Gastrocnemius medialis (tissue), 4 donors: ENCODE results near the gene RPL3. TPM values are rescaled to one million over a fixed set of nuclear protein-coding genes. Genes with fewer than 3 reads are reported as not detected.

Experiments
- ATAC-seq, 2 donors: fragments of 150-250 bp; one replicate each; pipeline ENCODE4 v1.9.1; 2016
- DNase-seq, 2 donors: peaks; one replicate each; pipeline ENCODE4 v3.0.0-alpha.2; 2019
- H3K27ac ChIP-seq, 4 donors: fragments of 200-600 bp; sonication (generic); 1 replicate in 1 of 4; 2 replicates in 3 of 4; pipeline ENCODE4 v1.5.1; 2016 to 2018; ENCODE audit warnings: mild to moderate bottlenecking in 2 of 4, moderate library complexity in 1 of 4
- H3K27me3 ChIP-seq, 3 donors: fragments of 200-600 bp; sonication (generic) in 2 of 3; 1 replicate in 1 of 3; 2 replicates in 2 of 3; pipeline versions ENCODE4 v1.5.1 to v1.6.0; 2016 to 2019; ENCODE audit warnings: mild to moderate bottlenecking in 1 of 3, moderate library complexity in 1 of 3
- H3K36me3 ChIP-seq, 2 donors: fragments of 200-600 bp; sonication (generic) in 1 of 2; one replicate each; pipeline ENCODE4 v1.5.1; 2017 to 2018
- H3K4me1 ChIP-seq, 2 donors: fragments of 200-600 bp; sonication (generic) in 1 of 2; one replicate each; pipeline ENCODE4 v1.5.1; 2016 to 2017; ENCODE audit warnings: mild to moderate bottlenecking in 2 of 2
- H3K4me3 ChIP-seq, 4 donors: fragments of 200-600 bp; sonication (generic) in 3 of 4; 1 replicate in 1 of 4; 2 replicates in 3 of 4; pipeline ENCODE4 v1.5.1; 2016 to 2019; ENCODE audit warnings: mild to moderate bottlenecking in 2 of 4
- H3K9me3 ChIP-seq, 3 donors: fragments of 200-600 bp; sonication (generic) in 2 of 3; 1 replicate in 1 of 3; 2 replicates in 2 of 3; pipeline ENCODE4 v1.5.1; 2016 to 2019
- CTCF ChIP-seq, 5 experiments: fragments of 450-650 bp in 3 of 5; fragments of 200-600 bp in 2 of 5; sonication (generic) in 2 of 5; IDR thresholded peaks in 4 of 5; conservative IDR thresholded peaks in 1 of 5; 1 replicate in 4 of 5; 2 replicates in 1 of 5; pipeline ENCODE4 v1.5.1; 2016 to 2019; ENCODE audit warnings: antibody characterized with exemption in 5 of 5, mild to moderate bottlenecking in 3 of 5, moderate library complexity in 3 of 5
- POLR2A ChIP-seq, 2 donors: fragments of 450-650 bp; IDR thresholded peaks; one replicate each; pipeline ENCODE4 v1.6.1; 2017; ENCODE audit warnings: antibody characterized with exemption in 2 of 2, mild to moderate bottlenecking in 2 of 2, moderate library complexity in 2 of 2
- in situ Hi-C, 4 donors: fragments of 200-750 bp; cut with MboI; loops; one replicate each; pipeline versions ENCODE4 v1.15.0 to v1.8.0; 2017; ENCODE audit warnings: low sequenced_read_pairs in 4 of 4
- intact Hi-C: fragments of 100-400 bp; cut with DNase I; formaldehyde crosslinking; loops from one replicate; pipeline ENCODE4 v1.15.1; 2023; ENCODE audit warnings: low total_unique reads
- total RNA-seq, 4 donors: library from RNA; depleted of rRNA; stranded (reverse); fragments of >200 nt; gene quantifications; one replicate each; pipeline versions ENCODE4 v1.1.0 to v1.2.3, GENCODE V29; 2016

RPL3 gene
- total RNA-seq, 4 donors from 2014 or later: 261 to 680 (median 391) TPM

GRCh38 chr22:39288135-39288898 lies 31.1 kb downstream of the RPL3 start:
- Histone ChIP-seq H3K4me1 (peaks cover 35 to 41% of the 10 kb centered on the region in 2 donors), H3K9me3 (no peaks in the 10 kb centered on the region), H3K36me3 (no peaks in the 10 kb centered on the region), H3K27me3 (no peaks in the 10 kb centered on the region), H3K27ac (no peak overlapping the region), H3K4me3 (no peak overlapping the region)
- no peak for DNase-seq
- TF ChIP-seq POLR2A (IDR thresholded peaks at IDR 0.05) (no peak), CTCF (IDR thresholded peaks at IDR 0.05 in 4 of 5, conservative IDR thresholded peaks at IDR 0.05 in 1 of 5) (no peak)
- in situ Hi-C loops: no loop called here
- intact Hi-C loops: no loop called here
- no peak for ATAC-seq

- Histone ChIP-seq H3K4me1 (peaks cover 42% of the 10 kb centered on the region in 2 donors), H3K27ac (no peak overlapping the region), H3K36me3 (no peaks in the 10 kb centered on the region), H3K4me3 (no peak overlapping the region), H3K27me3 (no peaks in the 10 kb centered on the region), H3K9me3 (no peaks in the 10 kb centered on the region)
- ATAC-seq (no peak), DNase-seq (peak in 1 of 2 donors; percentile 47)
- in situ Hi-C loops: no loop called here
- intact Hi-C loops: no loop called here
- TF ChIP-seq POLR2A (IDR thresholded peaks at IDR 0.05): peak in 1 of 2 donors; percentile 16
- no peak for TF ChIP-seq CTCF (IDR thresholded peaks at IDR 0.05 in 4 of 5, conservative IDR thresholded peaks at IDR 0.05 in 1 of 5)
These were observed 32.2 kb downstream of the RPL3 start for GRCh38 chr22:39287076-39287725.

- no peaks in the 10 kb centered on the region for H3K36me3 ChIP-seq
- H3K9me3 ChIP-seq: no peaks in the 10 kb centered on the region
- no peaks in the 10 kb centered on the region for H3K27me3 ChIP-seq
- H3K27ac ChIP-seq: peak overlapping the region in 2 of 4 donors; percentile 88 to 91
- no peak overlapping the region for H3K4me3 ChIP-seq
- H3K4me1 ChIP-seq: peaks cover 22 to 23% of the 10 kb centered on the region in 2 donors
- ATAC-seq (no peak), DNase-seq (no peak)
- TF ChIP-seq CTCF (IDR thresholded peaks at IDR 0.05 in 4 of 5, conservative IDR thresholded peaks at IDR 0.05 in 1 of 5): no peak
- TF ChIP-seq POLR2A (IDR thresholded peaks at IDR 0.05): no peak
- intact Hi-C loops: no loop called here
- in situ Hi-C loops: no loop called here
These were observed 34.4 kb downstream of the RPL3 start for GRCh38 chr22:39284983-39285382.

- peak overlapping the region; percentile 86 to 92 (median 90) for H3K27ac ChIP-seq
- no peaks in the 10 kb centered on the region for H3K27me3 ChIP-seq
- ATAC-seq (no peak), DNase-seq (no peak)
- H3K4me1 ChIP-seq: peaks cover 17 to 20% of the 10 kb centered on the region in 2 donors
- TF ChIP-seq POLR2A (IDR thresholded peaks at IDR 0.05) (no peak), CTCF (IDR thresholded peaks at IDR 0.05 in 4 of 5, conservative IDR thresholded peaks at IDR 0.05 in 1 of 5) (no peak)
- no peak overlapping the region for H3K4me3 ChIP-seq
- in situ Hi-C loops: no loop called here
- intact Hi-C loops: no loop called here
- no peaks in the 10 kb centered on the region for H3K9me3 ChIP-seq
- H3K36me3 ChIP-seq: no peaks in the 10 kb centered on the region
These were observed 35.1 kb downstream of the RPL3 start for GRCh38 chr22:39284142-39284980.
